ENCODE data around the gene PHACTR1. TPM values are rescaled to one million over a fixed set of nuclear protein-coding genes. Genes with fewer than 3 reads are reported as not detected.
"Not testable (repeated sequence)": the region's sequence is repeated elsewhere in the genome, so short reads cannot be mapped to it uniquely, and the experiment has no call there.

Gene PHACTR1
- total RNA-seq, 1 experiment from 2014 or later, result 5.2 TPM

GRCh38 chr6:13142611-13143010 is 426.0 kb downstream of the PHACTR1 start:
- H3K9me2 ChIP-seq (replicated peaks; ENCODE audit: insufficient read depth, low read length), result no peaks in the 10 kb centered on the region
- H3K27ac ChIP-seq (ENCODE audit: low read length), result no peak overlapping the region
- H3K9me3 ChIP-seq (ENCODE audit: low read length), result no peaks in the 10 kb centered on the region
- no peak overlapping the region for H3K4me2 ChIP-seq (ENCODE audit: low read depth, low read length, poor library complexity, severe bottlenecking)
- no peaks in the 10 kb centered on the region for H3K79me2 ChIP-seq (ENCODE audit: low read length)
- H3K4me3 ChIP-seq (ENCODE audit: low read length), result no peak overlapping the region
- no peak for DNase-seq
- H3K27me3 ChIP-seq (ENCODE audit: low read length), result 0 out of 2 replicates have a peak, but pooled peaks cover 2% of the 10 kb centered on the region
- no peaks in the 10 kb centered on the region for H3K36me3 ChIP-seq (ENCODE audit: insufficient read depth, low read length)
- H3K4me1 ChIP-seq (ENCODE audit: low read length), result peaks cover 3% of the 10 kb centered on the region
- no peaks in the 10 kb centered on the region for H4K20me1 ChIP-seq (ENCODE audit: insufficient read depth, low read depth, low read length)
- H2AFZ ChIP-seq (ENCODE audit: low read length), result no peak overlapping the region
- no peak overlapping the region for H3K9ac ChIP-seq (ENCODE audit: low read length)

GRCh38 chr6:13146442-13146841 is 429.9 kb downstream of the PHACTR1 start:
- Histone ChIP-seq H3K27me3 (ENCODE audit: low read length) (0 out of 2 replicates have a peak, but pooled peaks cover 2% of the 10 kb centered on the region), H4K20me1 (ENCODE audit: insufficient read depth, low read depth, low read length) (no peaks in the 10 kb centered on the region), H3K36me3 (ENCODE audit: insufficient read depth, low read length) (no peaks in the 10 kb centered on the region), H3K27ac (ENCODE audit: low read length) (no peak overlapping the region), H3K9ac (ENCODE audit: low read length) (no peak overlapping the region), H3K4me1 (ENCODE audit: low read length) (no peaks in the 10 kb centered on the region), H2AFZ (ENCODE audit: low read length) (no peak overlapping the region), H3K4me3 (ENCODE audit: low read length) (no peak overlapping the region), H3K9me2 (replicated peaks; ENCODE audit: insufficient read depth, low read length) (no peaks in the 10 kb centered on the region), H3K79me2 (ENCODE audit: low read length) (no peaks in the 10 kb centered on the region), H3K4me2 (ENCODE audit: low read depth, low read length, poor library complexity, severe bottlenecking) (no peak overlapping the region), H3K9me3 (ENCODE audit: low read length) (no peaks in the 10 kb centered on the region)
- DNase-seq, result no peak

GRCh38 chr6:13147376-13147775 is 430.8 kb downstream of the PHACTR1 start:
- Histone ChIP-seq H2AFZ (ENCODE audit: low read length) (no peak overlapping the region), H3K9ac (ENCODE audit: low read length) (no peak overlapping the region), H3K79me2 (ENCODE audit: low read length) (no peaks in the 10 kb centered on the region), H3K9me3 (ENCODE audit: low read length) (no peaks in the 10 kb centered on the region), H3K27ac (ENCODE audit: low read length) (no peak overlapping the region), H3K4me1 (ENCODE audit: low read length) (no peaks in the 10 kb centered on the region), H3K27me3 (ENCODE audit: low read length) (0 out of 2 replicates have a peak, but pooled peaks cover 2% of the 10 kb centered on the region), H3K4me3 (ENCODE audit: low read length) (no peak overlapping the region), H4K20me1 (ENCODE audit: insufficient read depth, low read depth, low read length) (no peaks in the 10 kb centered on the region), H3K9me2 (replicated peaks; ENCODE audit: insufficient read depth, low read length) (no peaks in the 10 kb centered on the region), H3K4me2 (ENCODE audit: low read depth, low read length, poor library complexity, severe bottlenecking) (no peak overlapping the region), H3K36me3 (ENCODE audit: insufficient read depth, low read length) (no peaks in the 10 kb centered on the region)
- no peak for DNase-seq

- DNase-seq, result no peak
- H3K27me3 ChIP-seq (ENCODE audit: low read length), result 0 out of 2 replicates have a peak, but pooled peaks cover 2% of the 10 kb centered on the region
Observed at GRCh38 chr6:13147782-13148181, 431.2 kb downstream of the PHACTR1 start.

GRCh38 chr6:13152764-13153163 is 436.2 kb downstream of the PHACTR1 start:
- Histone ChIP-seq H3K4me1 (ENCODE audit: low read length) (no peaks in the 10 kb centered on the region), H3K9me3 (ENCODE audit: low read length) (no peaks in the 10 kb centered on the region), H3K36me3 (ENCODE audit: insufficient read depth, low read length) (no peaks in the 10 kb centered on the region), H3K9me2 (replicated peaks; ENCODE audit: insufficient read depth, low read length) (no peaks in the 10 kb centered on the region), H3K4me3 (ENCODE audit: low read length) (no peak overlapping the region), H2AFZ (ENCODE audit: low read length) (no peak overlapping the region), H3K79me2 (ENCODE audit: low read length) (no peaks in the 10 kb centered on the region), H4K20me1 (ENCODE audit: insufficient read depth, low read depth, low read length) (no peaks in the 10 kb centered on the region), H3K4me2 (ENCODE audit: low read depth, low read length, poor library complexity, severe bottlenecking) (no peak overlapping the region), H3K27ac (ENCODE audit: low read length) (no peak overlapping the region), H3K9ac (ENCODE audit: low read length) (no peak overlapping the region), H3K27me3 (ENCODE audit: low read length) (no peaks in the 10 kb centered on the region)
- DNase-seq, result no peak

More at GRCh38 chr6:13147782-13148181, 431.2 kb downstream of the PHACTR1 start:
- Histone ChIP-seq H3K4me3 (ENCODE audit: low read length) (no peak overlapping the region), H3K9ac (ENCODE audit: low read length) (no peak overlapping the region), H2AFZ (ENCODE audit: low read length) (no peak overlapping the region), H3K9me2 (replicated peaks; ENCODE audit: insufficient read depth, low read length) (no peaks in the 10 kb centered on the region), H3K4me2 (ENCODE audit: low read depth, low read length, poor library complexity, severe bottlenecking) (no peak overlapping the region), H4K20me1 (ENCODE audit: insufficient read depth, low read depth, low read length) (no peaks in the 10 kb centered on the region), H3K4me1 (ENCODE audit: low read length) (no peaks in the 10 kb centered on the region), H3K9me3 (ENCODE audit: low read length) (no peaks in the 10 kb centered on the region), H3K36me3 (ENCODE audit: insufficient read depth, low read length) (no peaks in the 10 kb centered on the region), H3K27ac (ENCODE audit: low read length) (no peak overlapping the region), H3K79me2 (ENCODE audit: low read length) (no peaks in the 10 kb centered on the region)

GRCh38 chr6:13156381-13156780 is 439.8 kb downstream of the PHACTR1 start:
- Histone ChIP-seq H4K20me1 (ENCODE audit: insufficient read depth, low read depth, low read length) (no peaks in the 10 kb centered on the region), H3K9me2 (replicated peaks; ENCODE audit: insufficient read depth, low read length) (no peaks in the 10 kb centered on the region), H3K4me1 (ENCODE audit: low read length) (no peaks in the 10 kb centered on the region), H3K4me2 (ENCODE audit: low read depth, low read length, poor library complexity, severe bottlenecking) (no peak overlapping the region), H3K9me3 (ENCODE audit: low read length) (no peaks in the 10 kb centered on the region), H3K36me3 (ENCODE audit: insufficient read depth, low read length) (no peaks in the 10 kb centered on the region), H3K9ac (ENCODE audit: low read length) (no peak overlapping the region), H2AFZ (ENCODE audit: low read length) (no peak overlapping the region), H3K79me2 (ENCODE audit: low read length) (no peaks in the 10 kb centered on the region), H3K27ac (ENCODE audit: low read length) (no peak overlapping the region), H3K4me3 (ENCODE audit: low read length) (no peak overlapping the region), H3K27me3 (ENCODE audit: low read length) (no peaks in the 10 kb centered on the region)
- DNase-seq, result no peak

GRCh38 chr6:13157293-13157692 is 440.7 kb downstream of the PHACTR1 start:
- H3K9ac ChIP-seq (ENCODE audit: low read length), result no peak overlapping the region
- H3K27me3 ChIP-seq (ENCODE audit: low read length), result no peaks in the 10 kb centered on the region
- H3K4me3 ChIP-seq (ENCODE audit: low read length), result no peak overlapping the region
- no peaks in the 10 kb centered on the region for H3K9me3 ChIP-seq (ENCODE audit: low read length)
- H3K36me3 ChIP-seq (ENCODE audit: insufficient read depth, low read length), result no peaks in the 10 kb centered on the region
- no peaks in the 10 kb centered on the region for H3K9me2 ChIP-seq (replicated peaks; ENCODE audit: insufficient read depth, low read length)
- H3K4me2 ChIP-seq (ENCODE audit: low read depth, low read length, poor library complexity, severe bottlenecking), result no peak overlapping the region
- no peaks in the 10 kb centered on the region for H4K20me1 ChIP-seq (ENCODE audit: insufficient read depth, low read depth, low read length)
- no peak overlapping the region for H2AFZ ChIP-seq (ENCODE audit: low read length)
- no peaks in the 10 kb centered on the region for H3K79me2 ChIP-seq (ENCODE audit: low read length)
- H3K4me1 ChIP-seq (ENCODE audit: low read length), result no peaks in the 10 kb centered on the region
- no peak overlapping the region for H3K27ac ChIP-seq (ENCODE audit: low read length)
- no peak for DNase-seq

- Histone ChIP-seq H3K36me3 (ENCODE audit: insufficient read depth, low read length) (no peaks in the 10 kb centered on the region), H2AFZ (ENCODE audit: low read length) (no peak overlapping the region), H3K4me2 (ENCODE audit: low read depth, low read length, poor library complexity, severe bottlenecking) (no peak overlapping the region), H3K9me3 (ENCODE audit: low read length) (no peaks in the 10 kb centered on the region), H3K9ac (ENCODE audit: low read length) (no peak overlapping the region), H3K27ac (ENCODE audit: low read length) (no peak overlapping the region), H3K9me2 (replicated peaks; ENCODE audit: insufficient read depth, low read length) (no peaks in the 10 kb centered on the region), H4K20me1 (ENCODE audit: insufficient read depth, low read depth, low read length) (no peaks in the 10 kb centered on the region), H3K79me2 (ENCODE audit: low read length) (no peaks in the 10 kb centered on the region), H3K27me3 (ENCODE audit: low read length) (no peaks in the 10 kb centered on the region), H3K4me3 (ENCODE audit: low read length) (no peak overlapping the region), H3K4me1 (ENCODE audit: low read length) (no peaks in the 10 kb centered on the region)
- no peak for DNase-seq
Observed at GRCh38 chr6:13159300-13159699, 442.7 kb downstream of the PHACTR1 start.

GRCh38 chr6:13159822-13160221 is 443.3 kb downstream of the PHACTR1 start:
- H3K9me3 ChIP-seq (ENCODE audit: low read length); H4K20me1 ChIP-seq (ENCODE audit: insufficient read depth, low read depth, low read length); H3K27me3 ChIP-seq (ENCODE audit: low read length); H3K4me1 ChIP-seq (ENCODE audit: low read length); DNase-seq; H2AFZ ChIP-seq (ENCODE audit: low read length); H3K9ac ChIP-seq (ENCODE audit: low read length); H3K79me2 ChIP-seq (ENCODE audit: low read length); H3K9me2 ChIP-seq (replicated peaks; ENCODE audit: insufficient read depth, low read length); H3K4me2 ChIP-seq (ENCODE audit: low read depth, low read length, poor library complexity, severe bottlenecking); H3K36me3 ChIP-seq (ENCODE audit: insufficient read depth, low read length); H3K4me3 ChIP-seq (ENCODE audit: low read length); H3K27ac ChIP-seq (ENCODE audit: low read length): not testable (repeated sequence)
